Femur (tissue), 1 donor: ENCODE results near the gene MINDY1.
A peak's percentile ranks its signal among the peaks of the same experiment; 100 is the strongest.

Experiments used
- DNase-seq: peaks from one replicate; pipeline ENCODE4 v3.0.0-alpha.2; 2017

Gene MINDY1

GRCh38 chr1:151006327-151007052 lies at the start of gene MINDY1:
TSS of gene MINDY1 (minus strand) at chr1:151006902. CDS start at chr1:151002617, 4,285 bp downstream.
- peak; percentile 86 for DNase-seq

- no peak for DNase-seq
Observed at GRCh38 chr1:151056149-151056548, 49.4 kb upstream of the MINDY1 start.

GRCh38 chr1:151055581-151055980 lies 48.9 kb upstream of the MINDY1 start:
- DNase-seq: no peak

GRCh38 chr1:151054971-151055547 lies 48.4 kb upstream of the MINDY1 start:
- DNase-seq: no peak

GRCh38 chr1:151051356-151052009 lies 44.8 kb upstream of the MINDY1 start:
- DNase-seq: no peak

DNA sequence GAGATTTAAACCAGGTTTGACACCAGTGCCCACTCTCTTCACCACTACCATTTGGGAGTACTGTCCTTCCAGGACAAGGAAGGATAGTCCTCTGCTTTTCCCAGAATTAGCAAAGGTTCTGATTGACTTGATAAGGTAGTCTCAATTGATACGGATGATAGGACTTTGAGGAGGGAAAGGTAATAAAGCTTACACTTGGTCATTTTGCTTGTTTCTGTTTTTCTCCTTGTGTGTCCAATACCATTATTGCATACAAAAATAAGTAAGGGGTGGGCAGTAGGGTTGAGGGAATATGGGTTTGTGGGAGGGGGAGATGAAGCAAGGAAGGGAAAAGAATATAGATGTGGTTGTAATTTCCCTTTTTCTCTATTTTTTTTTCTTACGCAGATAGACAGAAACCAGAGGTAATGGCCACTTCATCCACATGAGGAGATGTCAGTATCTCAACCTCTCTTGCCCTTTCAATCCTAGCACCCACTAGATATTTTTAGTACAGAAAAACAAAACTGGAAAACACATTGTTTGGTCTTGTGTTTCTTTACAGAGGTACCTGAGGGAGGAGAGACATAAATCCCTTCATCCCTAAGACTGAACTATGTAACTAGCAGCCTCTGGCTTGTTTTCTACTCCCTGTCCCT lies 43.5 kb upstream of the MINDY1 start:
- DNase-seq: no peak

DNA sequence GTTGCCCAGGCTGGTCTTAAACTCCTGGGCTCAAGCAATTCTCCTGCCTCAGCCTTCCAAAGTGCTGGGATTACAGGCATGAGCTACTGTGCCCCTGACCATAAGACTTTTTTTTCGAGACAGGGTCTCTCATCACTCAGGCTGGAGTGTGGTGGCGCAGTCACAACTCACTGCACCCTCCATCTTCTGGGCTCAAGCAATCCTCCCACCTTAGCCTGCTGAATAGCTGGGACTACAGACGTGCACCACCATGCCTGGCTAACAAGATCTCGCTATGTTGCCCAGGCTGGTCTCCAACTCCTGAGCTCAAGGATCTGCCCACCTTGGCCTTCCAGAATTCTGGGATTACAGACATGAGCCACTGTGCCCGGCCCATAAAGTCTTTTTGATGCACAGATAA lies 42.8 kb upstream of the MINDY1 start:
- no peak for DNase-seq

- DNase-seq: no peak
Observed at GRCh38 chr1:151048645-151049032, 41.9 kb upstream of the MINDY1 start.

- peak; percentile 81 for DNase-seq
Observed at GRCh38 chr1:151047925-151048644, 41.4 kb upstream of the MINDY1 start.

GRCh38 chr1:151047591-151047924 lies 40.9 kb upstream of the MINDY1 start, which contains the start of gene C1orf56:
TSS of gene C1orf56 (plus strand) at chr1:151047751. CDS start at chr1:151047848, 97 bp downstream.
- DNase-seq: peak; percentile 86

DNA sequence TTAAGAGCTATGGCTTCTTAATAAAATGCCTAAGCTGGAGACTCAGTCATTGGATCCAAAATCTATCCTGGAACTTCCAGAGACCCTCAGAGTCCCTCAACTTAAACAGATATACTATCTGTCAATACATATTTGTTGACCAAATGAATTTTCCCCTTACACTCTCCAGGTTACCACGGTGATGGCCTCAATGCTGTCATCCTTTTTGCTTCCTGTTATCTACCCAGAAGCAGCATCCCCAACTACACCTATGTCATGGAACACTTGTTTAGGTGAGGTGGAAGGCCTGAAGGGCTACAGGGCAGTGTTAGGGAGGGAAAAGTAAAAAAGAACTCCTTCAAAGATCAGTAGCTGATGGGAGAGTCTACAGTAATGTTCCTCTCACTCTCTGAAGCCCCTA lies 36.5 kb upstream of the MINDY1 start:
- DNase-seq: no peak

GRCh38 chr1:151039521-151039920 lies 32.8 kb upstream of the MINDY1 start:
- no peak for DNase-seq

DNA sequence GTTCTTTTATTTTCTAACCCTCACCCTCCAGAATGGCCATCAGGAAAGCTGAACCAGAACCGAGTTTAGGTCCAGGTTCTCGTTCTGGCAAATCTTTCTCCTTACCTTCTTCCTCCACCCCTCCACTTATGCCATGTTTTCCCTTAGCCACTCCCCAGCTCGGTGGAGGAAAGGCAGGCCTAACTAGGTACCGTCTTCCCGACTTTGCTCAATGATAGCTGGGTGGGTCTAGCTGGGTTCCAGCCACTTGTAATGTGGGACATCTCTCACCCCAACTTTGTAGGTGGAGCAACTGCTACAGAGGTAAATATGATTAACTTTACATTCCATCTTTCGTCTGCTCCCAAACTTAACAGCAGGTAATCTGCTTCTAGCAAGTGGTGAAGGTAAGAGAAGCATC lies 30.3 kb upstream of the MINDY1 start:
- DNase-seq: no peak

- DNase-seq: no peak
Observed at GRCh38 chr1:151036356-151036755, 29.7 kb upstream of the MINDY1 start, which contains the start of gene BNIPL. TSS of gene BNIPL (plus strand) at chr1:151036586. CDS start at chr1:151036726, 140 bp downstream.

GRCh38 chr1:151035167-151035566 lies 28.5 kb upstream of the MINDY1 start:
- DNase-seq: no peak

DNA sequence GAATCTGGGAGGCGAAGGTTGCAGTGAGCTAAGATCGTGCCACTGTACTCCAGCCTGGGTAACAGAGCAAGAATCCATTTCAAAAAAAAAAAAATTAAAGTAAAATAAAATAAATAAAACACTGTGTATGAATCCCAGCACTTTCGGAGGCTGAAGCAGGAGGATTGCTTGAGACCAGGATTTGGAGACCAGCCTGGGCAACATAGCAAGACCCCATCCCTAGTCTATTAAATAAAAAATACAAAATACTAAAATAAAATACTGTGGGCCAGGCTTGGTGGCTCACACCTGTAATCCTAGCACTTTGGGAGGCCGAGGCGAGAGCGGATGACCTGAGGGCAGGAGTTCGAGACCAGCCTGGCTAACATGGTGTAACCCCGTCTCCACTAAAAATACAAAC lies 25.5 kb upstream of the MINDY1 start:
- no peak for DNase-seq

- no peak for DNase-seq
Observed at GRCh38 chr1:151026460-151026859, 19.8 kb upstream of the MINDY1 start.

GRCh38 chr1:151024540-151025146 lies 17.9 kb upstream of the MINDY1 start:
- DNase-seq: peak; percentile 74

DNA sequence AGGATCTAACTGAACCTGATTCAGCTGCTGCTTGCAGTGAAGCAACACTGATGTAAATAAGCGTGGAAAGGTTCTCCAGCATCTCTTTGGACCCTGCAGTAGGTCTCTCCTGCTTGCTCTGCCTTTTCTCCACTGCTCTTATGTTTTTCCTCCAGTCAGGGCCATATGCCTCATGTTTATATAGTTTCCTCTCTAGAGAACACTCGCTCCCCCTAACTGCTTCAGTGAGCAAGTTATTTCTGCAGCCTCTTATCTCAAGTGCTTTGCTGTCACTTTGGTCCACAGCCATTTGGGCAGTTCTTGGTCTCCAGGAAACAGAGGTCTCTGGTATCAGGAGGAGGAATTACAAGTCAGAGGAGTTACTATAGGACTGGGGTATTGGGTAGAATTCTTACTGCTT lies 6.8 kb upstream of the MINDY1 start:
- DNase-seq: no peak

- no peak for DNase-seq
Observed at GRCh38 chr1:151012684-151013471, 6.2 kb upstream of the MINDY1 start.

- no peak for DNase-seq
Observed at GRCh38 chr1:151011154-151011850, 4.6 kb upstream of the MINDY1 start.
